Endometrium (tissue), 2 donors: ENCODE measurements around the gene TJP1.
"Not testable (repeated sequence)": the region's sequence is repeated elsewhere in the genome, so short reads cannot be mapped to it uniquely, and the experiment has no call there.

Source experiments
- FAIRE-seq: peaks from 2 replicates; lab custom pipeline; 2012; peaks lifted over from hg19 to GRCh38; lab: Jason Lieb, UNC
- donor health status: control.
- donor health status: control.

TJP1 gene

GRCh38 chr15:29700296-29700695 is 122.0 kb downstream of the TJP1 start:
- no peak for FAIRE-seq

DNA sequence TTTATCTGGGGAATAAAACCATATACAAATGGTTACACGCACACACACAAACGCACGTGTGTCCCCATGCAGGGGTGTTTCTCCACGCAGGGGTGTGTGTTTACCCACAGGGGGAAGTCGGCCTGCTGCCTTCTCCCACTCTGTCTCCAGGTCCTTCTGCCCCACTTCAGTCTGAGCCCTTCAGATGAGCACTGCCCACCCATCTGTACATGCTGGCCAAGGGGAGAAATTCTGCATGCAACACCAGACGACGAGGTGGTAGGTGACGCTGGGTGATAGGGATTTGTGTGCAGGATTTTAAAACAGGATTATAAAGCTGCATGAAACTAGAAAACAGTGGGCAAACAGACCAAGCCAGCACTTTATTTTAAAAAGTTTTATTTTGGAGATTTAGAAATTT is 122.5 kb downstream of the TJP1 start:
- FAIRE-seq, result no peak

DNA sequence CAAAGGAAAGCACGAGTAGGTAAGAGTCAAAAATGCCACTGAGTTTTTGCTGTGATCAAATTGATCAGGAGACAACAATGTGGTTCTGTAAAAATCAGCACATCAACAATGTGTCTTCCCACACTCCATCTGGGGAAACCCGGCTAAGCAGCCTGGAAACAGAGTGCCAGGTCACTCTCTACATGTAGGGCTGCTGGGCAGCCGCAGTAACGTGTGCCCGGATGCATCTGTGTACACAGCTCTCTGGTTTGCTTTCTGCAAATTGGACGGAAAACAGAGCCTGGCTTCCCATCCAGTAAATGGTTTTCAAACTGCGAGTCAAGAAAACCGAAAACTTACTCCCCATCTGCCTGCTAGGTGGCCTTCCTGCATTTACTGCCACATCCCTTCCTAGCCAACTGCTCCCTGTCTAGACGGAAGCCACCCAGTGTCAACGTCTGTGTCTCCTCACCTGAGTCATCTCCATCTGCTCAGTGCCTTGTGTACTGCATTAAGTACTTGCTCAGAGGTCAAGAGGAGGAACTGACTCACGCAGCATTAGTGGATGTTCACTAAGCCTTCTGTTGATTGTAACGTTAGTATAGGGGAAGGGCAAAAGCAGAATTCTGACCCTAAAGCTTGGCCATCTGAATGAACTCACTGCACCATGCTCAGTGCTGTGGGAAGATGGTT is 124.1 kb downstream of the TJP1 start:
- no peak for FAIRE-seq

DNA sequence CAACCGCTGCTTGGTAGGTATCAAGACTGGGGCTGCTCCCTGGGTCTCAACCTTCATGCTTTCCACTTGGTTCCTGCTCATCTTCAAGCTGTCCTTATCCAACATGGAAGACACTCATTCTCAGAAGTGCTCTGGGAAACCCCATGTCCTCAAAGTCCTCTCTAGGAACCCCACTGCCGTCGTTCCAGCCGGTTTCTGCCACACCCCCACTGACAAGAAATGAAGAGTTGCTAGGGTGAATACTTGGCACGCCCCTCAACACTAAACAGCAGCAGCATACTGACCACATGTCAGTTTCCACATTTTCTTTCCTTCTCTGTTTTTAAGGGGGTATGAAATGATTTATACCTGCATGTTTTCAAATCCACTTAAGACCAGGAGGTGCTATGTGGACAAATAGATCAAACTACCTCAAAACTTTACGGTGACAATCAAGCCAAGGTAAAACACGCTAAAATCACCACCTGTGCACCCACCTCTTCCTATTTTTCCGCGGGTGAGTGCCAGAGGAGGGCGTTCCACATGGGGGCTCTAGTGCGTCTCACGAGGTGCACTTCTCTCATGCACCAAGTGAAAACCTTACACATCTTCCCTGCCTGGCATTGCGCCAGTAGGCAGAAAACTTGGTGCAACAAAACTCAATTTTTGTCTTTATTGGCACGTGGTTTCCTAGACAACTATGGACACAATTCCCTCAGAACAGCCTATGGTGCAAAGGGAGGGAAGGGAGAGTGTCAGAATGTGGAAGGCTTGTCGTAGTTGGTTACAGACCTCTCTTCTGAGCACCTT is 125.1 kb downstream of the TJP1 start:
- FAIRE-seq, result no peak

- not testable (repeated sequence) for FAIRE-seq
These were observed 125.8 kb downstream of the TJP1 start for GRCh38 chr15:29696506-29696905.

- FAIRE-seq, result no peak
These were observed 126.6 kb downstream of the TJP1 start for GRCh38 chr15:29695489-29696167.

DNA sequence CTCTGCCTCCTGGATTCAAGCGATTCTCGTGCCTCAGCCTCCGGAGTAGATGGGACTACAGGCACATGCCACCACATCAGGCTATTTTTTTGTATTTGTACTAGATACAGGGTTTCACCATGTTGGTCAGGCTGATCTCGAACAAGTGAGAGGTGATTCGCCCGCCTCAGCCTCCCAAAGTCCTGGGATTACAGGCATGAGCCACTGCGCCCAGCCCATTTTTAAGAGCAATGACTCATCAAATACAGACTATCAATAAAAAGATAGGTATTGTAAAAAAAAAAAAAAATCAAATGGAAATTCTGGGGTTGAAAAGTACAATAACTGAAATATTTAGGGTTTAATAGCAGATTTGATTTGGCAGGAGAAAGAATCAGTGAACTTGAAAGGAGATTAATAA is 129.0 kb downstream of the TJP1 start:
- no peak for FAIRE-seq

GRCh38 chr15:29692527-29692926 is 129.7 kb downstream of the TJP1 start:
- no peak for FAIRE-seq

DNA sequence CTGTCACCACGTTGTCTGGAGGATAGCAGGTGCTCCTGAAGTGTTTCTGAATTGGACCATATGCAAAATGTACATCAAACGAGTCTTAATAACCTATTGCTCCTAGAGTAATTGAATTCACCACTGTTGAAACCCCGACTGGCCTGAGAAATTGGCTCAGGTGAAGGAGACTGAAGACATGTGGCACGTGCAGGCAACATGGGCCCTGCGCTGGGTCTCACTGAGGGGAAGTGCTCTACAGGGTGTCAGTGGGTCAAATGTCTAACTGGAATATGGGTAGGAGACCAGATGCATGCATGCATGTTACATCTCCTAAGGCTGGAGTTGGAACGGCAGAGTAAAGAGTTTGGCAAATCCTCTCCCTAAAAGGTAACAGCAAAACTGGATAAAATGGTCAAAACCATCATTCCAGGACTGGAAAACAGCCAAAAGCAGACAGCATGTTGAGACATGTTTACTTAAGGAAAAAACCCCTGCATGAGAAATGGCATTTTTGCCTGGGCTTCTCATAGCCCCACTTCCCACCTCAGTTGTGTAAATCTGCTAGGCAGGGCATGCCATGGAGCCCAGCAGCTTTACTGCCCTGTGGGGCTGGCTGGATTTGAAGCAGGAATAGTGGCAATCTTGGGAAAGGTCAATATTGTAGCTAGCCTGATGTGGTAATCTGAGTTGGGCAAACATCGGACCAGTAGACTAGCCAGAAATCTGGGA is 131.3 kb downstream of the TJP1 start:
- FAIRE-seq, result no peak

- no peak for FAIRE-seq
These were observed 132.8 kb downstream of the TJP1 start for GRCh38 chr15:29689287-29689986.

GRCh38 chr15:29688506-29689286 is 133.6 kb downstream of the TJP1 start:
- FAIRE-seq, result no peak

- FAIRE-seq, result no peak
These were observed 134.2 kb downstream of the TJP1 start for GRCh38 chr15:29687939-29688505.

DNA sequence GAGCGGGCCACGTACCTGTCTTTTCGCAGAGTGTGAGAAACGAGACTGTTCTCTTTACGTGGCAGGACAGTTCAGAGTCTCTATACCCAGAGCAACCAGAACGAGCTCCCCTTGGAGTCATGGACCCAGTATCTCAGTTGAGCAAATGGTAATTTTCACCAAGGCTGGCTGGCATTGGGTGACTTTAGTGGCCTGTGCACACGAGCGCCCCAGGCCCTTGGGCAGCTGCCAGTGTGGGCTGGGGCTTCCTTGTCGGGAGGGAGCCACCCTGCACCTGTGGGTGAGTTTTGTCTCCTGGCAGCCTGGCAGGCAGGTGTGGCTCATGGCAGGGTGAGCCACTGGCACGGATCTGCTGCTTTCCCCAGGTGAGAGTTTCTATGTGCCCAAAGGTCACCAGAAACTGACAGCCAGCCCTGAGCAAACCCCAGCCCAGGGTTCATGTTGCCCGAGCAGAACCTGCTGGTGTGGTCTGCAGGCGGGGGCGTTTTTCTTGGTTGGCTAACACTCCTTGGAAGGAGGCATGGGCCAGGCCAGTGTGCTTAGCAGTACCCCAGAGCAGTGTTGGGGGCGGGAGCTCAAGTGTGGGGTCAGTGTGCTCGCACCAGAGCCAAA is 135.0 kb downstream of the TJP1 start:
- no peak for FAIRE-seq

DNA sequence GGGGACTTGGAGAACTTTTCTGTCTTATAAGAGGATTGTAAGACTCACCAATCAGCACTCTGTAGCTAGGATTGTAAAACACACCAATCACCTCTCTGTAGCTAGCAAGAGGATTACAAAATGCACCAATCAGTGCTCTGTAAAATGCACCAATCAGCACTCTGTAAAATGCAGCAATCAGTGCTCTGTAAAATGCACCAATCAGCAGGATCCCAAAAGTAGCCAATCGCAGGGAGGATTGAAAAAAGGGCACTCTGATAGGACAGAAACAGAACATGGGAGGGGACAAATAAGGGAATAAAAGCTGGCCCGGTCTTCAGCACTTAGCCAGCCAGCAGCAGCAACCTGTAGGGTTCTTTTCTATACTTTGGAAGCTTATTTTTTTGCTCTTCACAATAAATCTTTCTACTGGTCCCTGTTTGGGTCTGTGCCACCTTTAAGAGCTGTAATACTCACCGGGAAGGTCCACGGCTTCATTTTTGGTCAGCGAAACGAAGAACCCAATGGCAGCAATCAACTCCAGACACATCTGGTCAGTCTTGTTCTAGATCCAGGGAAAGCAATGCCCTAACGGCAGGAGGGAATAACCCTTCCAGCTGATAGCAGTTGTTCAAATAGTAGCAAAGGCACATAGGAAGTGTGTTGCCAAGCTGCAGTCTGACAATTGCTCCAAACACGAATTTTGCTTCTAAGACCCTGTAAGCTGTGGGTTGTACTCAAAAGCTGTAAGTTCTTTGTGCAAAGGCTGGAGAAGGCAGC is 135.6 kb downstream of the TJP1 start:
- no peak for FAIRE-seq

DNA sequence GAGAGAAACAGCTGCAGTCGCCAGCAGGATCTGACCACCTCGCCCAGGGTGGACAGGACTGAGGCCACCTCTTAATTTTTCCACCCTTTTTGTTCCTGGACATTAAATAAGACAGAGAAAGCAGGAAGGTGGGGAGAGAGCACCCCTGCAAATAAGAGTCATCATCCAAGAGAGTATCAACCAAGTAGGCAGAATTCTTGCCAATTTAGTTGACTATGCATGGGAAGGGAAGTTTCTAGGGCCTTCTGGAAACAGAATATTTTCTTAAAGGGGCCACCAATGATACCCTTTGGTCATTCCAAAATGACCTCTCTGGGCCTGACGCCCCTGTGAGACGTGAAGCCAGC is 136.2 kb downstream of the TJP1 start:
- no peak for FAIRE-seq

DNA sequence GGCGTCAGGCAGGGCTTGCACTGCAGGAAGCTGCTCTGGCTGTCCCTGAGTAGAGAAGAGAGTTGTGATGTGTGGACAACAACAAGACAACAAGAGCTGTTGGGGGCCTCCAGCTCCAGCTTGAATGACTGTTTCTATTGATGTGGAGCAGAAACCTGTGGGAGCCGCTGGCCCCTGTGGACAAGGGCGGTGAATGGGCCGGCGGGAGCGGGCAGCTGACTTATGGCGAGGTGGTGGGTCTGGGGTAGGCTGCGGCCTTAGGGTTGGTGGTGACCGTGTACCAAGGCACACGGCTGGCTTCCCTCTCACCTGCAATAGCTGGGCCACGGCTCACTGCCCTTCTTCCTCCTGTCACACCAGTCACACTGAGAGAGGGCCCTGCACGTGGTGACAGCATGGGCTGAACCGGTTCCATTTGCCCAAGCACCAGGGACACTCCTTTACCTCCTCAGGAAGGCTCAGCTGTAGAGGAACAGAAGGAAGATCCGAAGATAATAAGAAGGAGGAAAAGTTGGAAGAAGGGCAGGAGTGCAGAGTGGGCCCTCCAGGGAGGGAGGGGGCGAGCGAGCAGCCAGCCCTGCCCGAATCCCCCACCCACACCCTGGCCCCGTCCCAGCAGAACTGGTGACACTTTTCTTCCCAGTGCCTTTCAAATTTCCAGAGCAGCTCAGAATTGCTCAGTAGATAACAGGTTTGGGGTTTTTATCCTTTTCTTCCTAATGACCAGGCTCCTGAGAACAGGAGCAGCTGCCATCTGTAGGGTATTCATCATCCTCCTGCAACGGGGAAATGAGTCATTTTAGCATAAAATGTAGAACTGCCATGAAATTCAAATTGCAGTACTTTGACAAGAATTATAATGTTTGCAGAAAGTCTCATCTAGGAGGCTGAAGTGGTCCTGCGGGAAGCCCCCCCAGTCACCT is 136.9 kb downstream of the TJP1 start:
- no peak for FAIRE-seq

- FAIRE-seq, result no peak
These were observed 139.5 kb downstream of the TJP1 start for GRCh38 chr15:29682781-29683180.

GRCh38 chr15:29682361-29682760 is 139.9 kb downstream of the TJP1 start:
- no peak for FAIRE-seq

DNA sequence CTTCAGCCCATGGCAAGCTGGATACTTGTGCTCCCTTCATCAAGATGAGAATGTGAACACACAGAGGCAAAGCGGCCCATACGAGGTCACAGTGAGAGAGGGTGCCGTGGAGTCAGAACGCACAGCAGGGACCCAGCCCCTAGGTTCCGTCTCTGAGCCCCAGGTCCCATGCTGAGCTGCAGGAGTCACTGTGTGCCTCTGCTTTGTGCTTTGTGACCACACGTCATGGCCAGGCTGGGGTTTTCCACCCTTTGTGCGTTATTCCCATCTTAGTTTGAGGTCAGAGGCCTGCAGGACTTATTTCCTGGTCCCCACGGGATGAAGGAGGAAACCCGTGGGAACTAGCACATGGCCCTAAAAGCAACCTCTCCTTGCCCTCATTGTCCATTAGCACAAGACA is 140.3 kb downstream of the TJP1 start:
- FAIRE-seq, result no peak
